Tibial nerve (tissue), 4 donors: Measurements from ENCODE around the gene BCL7B. TPM values are rescaled to one million over a fixed set of nuclear protein-coding genes. Genes with fewer than 3 reads are reported as not detected.

Source experiments
- DNase-seq, 2 donors: peaks; one replicate each; pipeline ENCODE4 v3.0.0-alpha.2; 2019; ENCODE audit warnings: low spot score in 2 of 2
- H3K27ac ChIP-seq, 4 donors: fragments of 200-600 bp; sonication (generic) in 3 of 4; one replicate each; pipeline ENCODE4 v1.5.1; 2017 to 2019; ENCODE audit warnings: mild to moderate bottlenecking in 1 of 4
- H3K27me3 ChIP-seq, 2 donors: fragments of 200-600 bp; sonication (generic) in 1 of 2; one replicate each; pipeline versions ENCODE4 v1.5.1 to v1.6.0; 2017 to 2019
- H3K36me3 ChIP-seq, 3 donors: fragments of 200-600 bp; sonication (generic); one replicate each; pipeline ENCODE4 v1.5.1; 2018 to 2019
- H3K4me1 ChIP-seq, 4 donors: fragments of 200-600 bp; sonication (generic) in 3 of 4; one replicate each; pipeline ENCODE4 v1.5.1; 2017 to 2019
- H3K4me3 ChIP-seq, 4 donors: fragments of 200-600 bp; sonication (generic) in 3 of 4; one replicate each; pipeline ENCODE4 v1.5.1; 2017 to 2019; ENCODE audit warnings: mild to moderate bottlenecking in 1 of 4, moderate library complexity in 1 of 4
- H3K9me3 ChIP-seq, 4 donors: fragments of 200-600 bp; sonication (generic) in 3 of 4; one replicate each; pipeline ENCODE4 v1.5.1; 2017 to 2019
- EP300 ChIP-seq, 2 donors: sonication (generic); formaldehyde crosslinking; IDR thresholded peaks; one replicate each; pipeline ENCODE4 v1.6.1; 2017; ENCODE audit warnings: antibody characterized with exemption in 2 of 2, mild to moderate bottlenecking in 1 of 2
- POLR2A ChIP-seq, 2 donors: fragments of 450-650 bp; IDR thresholded peaks; one replicate each; pipeline ENCODE4 v1.6.1; 2017; ENCODE audit warnings: antibody characterized with exemption in 2 of 2, mild to moderate bottlenecking in 2 of 2, moderate library complexity in 2 of 2
- WGBS, 2 donors: methylation state at CpG; one replicate each; pipeline ENCODE4 v1.1.5; 2018; 5-methylcytosine and 5-hydroxymethylcytosine counted together
- total RNA-seq, 4 donors: library from RNA; depleted of rRNA; stranded (reverse); fragments of >200 nt; gene quantifications; one replicate each; pipeline ENCODE4 v1.1.0, GENCODE V29; 2016
- TF ChIP-seq, protein P1 (sequence below), 5 experiments: fragments of 200-600 bp in 3 of 5; fragments of 450-650 bp in 2 of 5; sonication (generic) in 3 of 5; IDR thresholded peaks; one replicate each; pipeline ENCODE4 v1.5.1; 2016 to 2019; ENCODE audit warnings: antibody characterized with exemption in 5 of 5, mild to moderate bottlenecking in 3 of 5, moderate library complexity in 2 of 5

BCL7B gene
- 10 to 100 TPM; 46.1 to 76.2 (median 59.4) TPM for total RNA-seq

DNA sequence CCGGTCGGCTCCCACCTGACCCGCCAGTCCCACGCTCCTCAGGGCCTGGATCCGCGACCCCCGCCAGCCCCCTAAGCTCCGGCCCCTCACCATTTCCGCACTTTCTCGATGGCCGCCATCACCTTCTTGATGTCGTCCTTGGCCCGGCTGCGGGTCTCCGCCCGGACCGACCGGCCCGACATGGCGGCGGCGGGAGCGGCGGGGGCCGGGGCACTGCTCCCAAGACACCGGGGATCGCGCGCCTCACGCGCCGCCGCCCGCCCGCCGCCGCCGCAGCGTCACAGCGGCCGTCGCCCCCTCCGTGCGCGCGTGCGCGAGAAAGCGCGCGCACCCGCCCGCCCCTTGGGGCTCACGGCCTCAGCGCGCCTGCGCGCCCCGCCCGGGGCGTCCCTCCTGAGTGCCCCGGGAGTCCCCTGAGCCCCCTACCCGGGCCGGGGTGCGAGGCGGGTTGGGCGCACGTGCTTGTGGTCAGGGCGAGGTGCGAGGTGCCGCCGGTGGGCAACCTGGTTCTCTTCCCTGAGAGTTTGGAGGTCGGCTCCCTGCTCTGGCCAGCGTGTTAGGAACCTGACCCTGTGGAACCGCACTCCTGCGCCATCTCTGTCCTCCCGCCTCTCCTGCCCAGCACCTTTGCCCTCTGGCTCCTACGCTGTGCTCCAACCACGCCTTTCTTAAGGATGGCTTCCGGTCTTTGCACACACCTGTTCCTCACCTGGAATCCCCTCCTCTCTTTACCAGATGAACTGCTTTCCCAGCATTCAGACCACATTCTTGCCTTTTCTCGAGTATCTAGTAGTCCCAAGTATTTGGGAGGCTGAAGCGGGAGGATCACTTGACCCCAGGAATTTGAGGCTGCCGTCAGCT, at the start of gene BCL7B:
TSS of gene BCL7B (minus strand) at position 294 of the 861 bp plus-strand sequence. CDS start at position 182, 112 bp downstream.
- peak within 1 kb of the TSS; percentile 79 to 95 (median 91) for H3K4me3 ChIP-seq
- peaks cover 0 to 35% (median 16%) of the 10 kb centered on the region in 4 donors for H3K4me1 ChIP-seq
- no peaks in the 10 kb centered on the region for H3K9me3 ChIP-seq
- DNase-seq, result peak; percentile 31 to 37
- peak within 1 kb of the TSS; percentile 98 to 100 (median 100) for H3K27ac ChIP-seq
- TF ChIP-seq POLR2A (IDR thresholded peaks at IDR 0.05) (peak; percentile 40 to 66), EP300 (IDR thresholded peaks at IDR 0.05) (peak in 1 of 2 donors; percentile 65)
- TF ChIP-seq, protein P1, sequence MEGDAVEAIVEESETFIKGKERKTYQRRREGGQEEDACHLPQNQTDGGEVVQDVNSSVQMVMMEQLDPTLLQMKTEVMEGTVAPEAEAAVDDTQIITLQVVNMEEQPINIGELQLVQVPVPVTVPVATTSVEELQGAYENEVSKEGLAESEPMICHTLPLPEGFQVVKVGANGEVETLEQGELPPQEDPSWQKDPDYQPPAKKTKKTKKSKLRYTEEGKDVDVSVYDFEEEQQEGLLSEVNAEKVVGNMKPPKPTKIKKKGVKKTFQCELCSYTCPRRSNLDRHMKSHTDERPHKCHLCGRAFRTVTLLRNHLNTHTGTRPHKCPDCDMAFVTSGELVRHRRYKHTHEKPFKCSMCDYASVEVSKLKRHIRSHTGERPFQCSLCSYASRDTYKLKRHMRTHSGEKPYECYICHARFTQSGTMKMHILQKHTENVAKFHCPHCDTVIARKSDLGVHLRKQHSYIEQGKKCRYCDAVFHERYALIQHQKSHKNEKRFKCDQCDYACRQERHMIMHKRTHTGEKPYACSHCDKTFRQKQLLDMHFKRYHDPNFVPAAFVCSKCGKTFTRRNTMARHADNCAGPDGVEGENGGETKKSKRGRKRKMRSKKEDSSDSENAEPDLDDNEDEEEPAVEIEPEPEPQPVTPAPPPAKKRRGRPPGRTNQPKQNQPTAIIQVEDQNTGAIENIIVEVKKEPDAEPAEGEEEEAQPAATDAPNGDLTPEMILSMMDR (IDR thresholded peaks at IDR 0.05), result peak in 1 of 5 experiments; percentile 37
- no peaks in the 10 kb centered on the region for H3K27me3 ChIP-seq
- 8 to 11% methylated on average over 40 to 42 of the region's 83 CpGs for WGBS, 2 donors
- H3K36me3 ChIP-seq, result peaks cover 0 to 18% (median 0%) of the 10 kb centered on the region in 3 donors

DNA sequence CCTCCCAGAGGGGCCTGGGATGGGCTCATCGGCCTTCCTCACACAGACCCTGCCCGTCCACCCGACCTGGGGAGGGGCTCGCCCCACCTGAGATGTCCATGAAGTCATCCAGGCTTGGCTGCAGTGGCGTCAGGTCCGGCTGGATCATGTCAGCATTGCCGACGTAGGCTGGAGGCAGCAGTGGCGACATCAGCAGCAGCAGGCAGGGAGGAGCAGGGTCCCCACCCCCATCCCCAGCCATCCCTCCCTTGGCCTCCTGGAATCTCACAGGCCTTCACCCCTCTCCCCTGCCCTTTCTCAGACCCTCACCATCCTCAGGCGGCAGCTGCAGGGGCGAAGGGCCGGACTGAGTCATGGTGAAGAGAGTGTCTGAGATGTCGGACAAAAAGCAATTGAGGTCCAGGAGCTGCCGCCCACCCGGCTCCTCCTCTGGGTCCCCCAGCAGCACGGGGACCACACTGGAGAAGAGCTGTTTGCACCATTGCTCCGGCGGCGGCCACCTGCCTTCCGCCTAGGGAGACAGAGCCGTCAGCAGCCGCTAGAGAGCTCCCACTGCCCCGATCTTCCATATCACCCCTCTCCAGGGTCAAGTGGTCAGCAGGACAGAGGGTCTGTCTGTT, 48.2 kb upstream of the BCL7B start:
- WGBS, 2 donors, result 63 to 64% methylated on average over 23 of the region's 23 CpGs
- H3K9me3 ChIP-seq, result no peaks in the 10 kb centered on the region
- H3K27me3 ChIP-seq, result peaks cover 0 to 22% of the 10 kb centered on the region in 2 donors
- DNase-seq, result no peak
- H3K36me3 ChIP-seq, result no peaks in the 10 kb centered on the region
- H3K4me1 ChIP-seq, result peaks cover 0 to 8% (median 0%) of the 10 kb centered on the region in 4 donors
- no peak overlapping the region for H3K27ac ChIP-seq
- no peak overlapping the region for H3K4me3 ChIP-seq
- TF ChIP-seq, protein P1 (IDR thresholded peaks at IDR 0.05), result no peak
- TF ChIP-seq POLR2A (IDR thresholded peaks at IDR 0.05) (no peak), EP300 (IDR thresholded peaks at IDR 0.05) (no peak)

DNA sequence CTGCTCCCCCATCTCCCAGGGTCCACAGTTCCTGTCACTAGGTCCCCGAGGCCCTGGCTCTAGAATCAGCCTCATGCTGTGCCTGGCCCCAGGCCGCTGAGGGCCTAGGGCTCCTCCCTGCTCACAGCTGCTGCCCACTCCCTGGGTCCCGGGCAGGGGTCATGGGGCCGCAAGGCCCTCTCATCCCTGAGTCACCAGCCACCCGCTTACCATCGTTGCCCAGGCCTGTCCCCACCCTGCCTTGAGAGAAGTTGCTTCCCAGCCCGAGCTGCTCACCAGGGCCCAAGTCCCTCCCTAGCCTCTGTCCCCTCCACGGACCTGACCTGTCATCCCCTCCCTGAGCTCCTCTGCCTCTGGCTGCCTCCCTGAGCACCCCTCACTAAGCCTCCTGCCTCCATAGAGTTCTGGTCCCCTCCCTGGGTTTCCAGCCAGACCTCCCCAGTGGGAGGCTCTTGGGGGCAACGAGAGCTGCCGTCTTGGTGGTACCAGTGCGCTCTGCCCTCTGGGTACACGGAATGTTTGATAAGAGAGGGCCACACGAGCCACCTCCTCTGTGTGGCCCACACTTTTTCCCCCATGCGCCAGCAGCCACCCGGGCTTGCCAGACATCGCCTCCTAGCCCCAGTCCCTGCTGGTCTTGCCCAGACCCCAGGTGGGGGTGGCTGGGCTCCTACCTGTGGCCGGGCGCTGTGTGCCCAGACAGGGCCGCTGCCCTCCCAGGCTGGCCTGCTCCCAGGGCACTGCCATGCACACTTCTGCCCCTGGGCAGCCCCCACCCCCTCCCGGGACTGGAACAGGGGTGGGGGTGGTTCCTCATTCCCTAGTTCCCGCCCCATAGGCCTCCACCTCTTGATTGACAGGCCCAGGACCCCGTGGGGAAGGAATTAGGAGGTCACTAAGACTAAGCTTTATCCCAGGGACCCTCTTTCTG, 45.5 kb upstream of the BCL7B start:
- H3K9me3 ChIP-seq, result no peaks in the 10 kb centered on the region
- peak overlapping the region in 1 of 4 donors; percentile 17 for H3K4me3 ChIP-seq
- 62 to 66% methylated on average over 19 to 20 of the region's 22 CpGs for WGBS, 2 donors
- H3K27me3 ChIP-seq, result peaks cover 0 to 14% of the 10 kb centered on the region in 2 donors
- DNase-seq, result no peak
- no peak overlapping the region for H3K27ac ChIP-seq
- H3K4me1 ChIP-seq, result peaks cover 0 to 8% (median 0%) of the 10 kb centered on the region in 4 donors
- no peaks in the 10 kb centered on the region for H3K36me3 ChIP-seq
- TF ChIP-seq EP300 (IDR thresholded peaks at IDR 0.05) (no peak), POLR2A (IDR thresholded peaks at IDR 0.05) (no peak)
- TF ChIP-seq, protein P1 (IDR thresholded peaks at IDR 0.05), result no peak

DNA sequence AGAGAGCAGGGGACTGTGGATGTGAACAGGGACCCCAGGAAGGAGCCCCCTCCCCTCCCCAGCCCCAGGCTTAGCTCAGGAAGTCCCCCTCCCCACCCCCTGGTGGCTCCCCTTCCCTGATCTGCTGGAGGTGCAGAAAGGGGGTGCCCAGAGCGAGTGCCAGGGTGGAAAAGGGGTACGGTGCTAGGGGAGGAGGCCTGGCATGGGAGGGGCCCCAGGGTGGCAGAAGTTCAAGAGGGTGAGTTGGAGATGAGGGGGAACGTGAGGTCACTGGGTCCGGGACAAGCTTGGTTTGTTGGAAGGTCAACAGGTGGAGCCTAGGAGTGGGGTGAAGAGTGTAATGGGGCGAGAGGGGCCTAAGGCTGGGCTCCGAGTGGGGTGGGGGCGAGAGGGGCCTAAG, 42.4 kb upstream of the BCL7B start:
- Histone ChIP-seq H3K27me3 (peaks cover 0 to 16% of the 10 kb centered on the region in 2 donors), H3K4me1 (no peaks in the 10 kb centered on the region), H3K36me3 (no peaks in the 10 kb centered on the region), H3K9me3 (no peaks in the 10 kb centered on the region), H3K27ac (no peak overlapping the region), H3K4me3 (no peak overlapping the region)
- DNase-seq, result no peak
- TF ChIP-seq EP300 (IDR thresholded peaks at IDR 0.05) (no peak), POLR2A (IDR thresholded peaks at IDR 0.05) (no peak)
- TF ChIP-seq, protein P1 (IDR thresholded peaks at IDR 0.05), result no peak
- 58 to 63% methylated on average over 7 of the region's 7 CpGs for WGBS, 2 donors
